Activated T-helper 2 cell treated with anti-CD3 and anti-CD28 coated beads, Interferon-gamma antibody, Interleukin-2, Interleukin-4, amounts not matched to agents 10 μg/mL and 5 μg/mL and 100 μg/mL, durations not matched to agents 14 hours and 24 hours and 36 hours (primary cell): Measurements from ENCODE around the gene TMBIM4. TPM values are rescaled to one million over a fixed set of nuclear protein-coding genes. Genes with fewer than 3 reads are reported as not detected.
"Not testable (repeated sequence)": the region's sequence is repeated elsewhere in the genome, so short reads cannot be mapped to it uniquely, and the experiment has no call there.

Experiments used
- DNase-seq: peaks from one replicate; pipeline ENCODE4 v3.0.0; 2021; ENCODE audit warnings: low spot score
- H3K27ac Mint-ChIP-seq: one replicate; pipeline ENCODE4 v1.8.0; 2021; ENCODE audit warnings: mixed read lengths
- H3K27me3 Mint-ChIP-seq: one replicate; pipeline ENCODE4 v1.8.0; 2021; ENCODE audit warnings: low read depth, mixed read lengths
- H3K36me3 Mint-ChIP-seq: one replicate; pipeline ENCODE4 v1.8.0; 2021; ENCODE audit warnings: low read depth, mixed read lengths
- H3K4me1 Mint-ChIP-seq: one replicate; pipeline ENCODE4 v1.8.0; 2021; ENCODE audit warnings: low read depth, mixed read lengths
- H3K4me3 Mint-ChIP-seq: one replicate; pipeline ENCODE4 v1.8.0; 2021; ENCODE audit warnings: low read depth, mild to moderate bottlenecking, moderate library complexity, mixed read lengths
- H3K9me3 Mint-ChIP-seq: one replicate; pipeline ENCODE4 v1.8.0; 2021; ENCODE audit warnings: mixed read lengths
- intact Hi-C: fragments of 100-400 bp; cut with micrococcal nuclease; formaldehyde crosslinking; loops from one replicate; pipeline ENCODE4 v1.15.1; 2023
- total RNA-seq: library from RNA; stranded (reverse); gene quantifications from 2 replicates; pipeline ENCODE4 v1.2.3, GENCODE V29; 2022

The TMBIM4 gene
- 62.4 and 75.0 TPM in 2 replicates for total RNA-seq

GRCh38 chr12:66169221-66170170 is at the start of gene TMBIM4:
Gene TMBIM4, minus strand, starts transcription at chr12:66169996. Its CDS starts 45 bp downstream, at chr12:66169951.
- peak within 1 kb of the TSS; percentile 91 for H3K4me3 Mint-ChIP-seq
- peaks cover 47% of the 10 kb centered on the region for H3K36me3 Mint-ChIP-seq
- H3K27me3 Mint-ChIP-seq = no peaks in the 10 kb centered on the region
- intact Hi-C loops = loop anchor here (1.0 kb wide), 3 partner anchors 39 to 240 kb away; partner anchors contain the start of genes HELB and LLPH
- DNase-seq = peak; percentile 81
- H3K27ac Mint-ChIP-seq = peak within 1 kb of the TSS; percentile 99
- peaks cover 24% of the 10 kb centered on the region for H3K4me1 Mint-ChIP-seq
- peaks cover 28% of the 10 kb centered on the region for H3K9me3 Mint-ChIP-seq

GRCh38 chr12:66217342-66217917 is 47.6 kb upstream of the TMBIM4 start:
- H3K4me3 Mint-ChIP-seq = no peak overlapping the region
- H3K4me1 Mint-ChIP-seq = peaks cover 2% of the 10 kb centered on the region
- no peak overlapping the region for H3K27ac Mint-ChIP-seq
- no peak for DNase-seq
- intact Hi-C loops = no loop called here
- H3K27me3 Mint-ChIP-seq = peaks cover 16% of the 10 kb centered on the region
- H3K9me3 Mint-ChIP-seq = peaks cover 20% of the 10 kb centered on the region
- peaks cover 5% of the 10 kb centered on the region for H3K36me3 Mint-ChIP-seq

GRCh38 chr12:66213011-66213410 is 43.2 kb upstream of the TMBIM4 start:
- DNase-seq, intact Hi-C loops, H3K27ac Mint-ChIP-seq, H3K4me1 Mint-ChIP-seq, H3K36me3 Mint-ChIP-seq, H3K4me3 Mint-ChIP-seq, H3K9me3 Mint-ChIP-seq: not testable (repeated sequence)
- peaks cover 24% of the 10 kb centered on the region for H3K27me3 Mint-ChIP-seq

GRCh38 chr12:66211573-66211972 is 41.8 kb upstream of the TMBIM4 start:
- H3K27ac Mint-ChIP-seq, H3K4me1 Mint-ChIP-seq, intact Hi-C loops, H3K4me3 Mint-ChIP-seq, H3K36me3 Mint-ChIP-seq, H3K9me3 Mint-ChIP-seq, DNase-seq: not testable (repeated sequence)
- peaks cover 19% of the 10 kb centered on the region for H3K27me3 Mint-ChIP-seq

GRCh38 chr12:66210840-66211239 is 41.0 kb upstream of the TMBIM4 start:
- peaks cover 3% of the 10 kb centered on the region for H3K4me1 Mint-ChIP-seq
- H3K27ac Mint-ChIP-seq = no peak overlapping the region
- intact Hi-C loops = no loop called here
- peaks cover 15% of the 10 kb centered on the region for H3K27me3 Mint-ChIP-seq
- DNase-seq = no peak
- H3K36me3 Mint-ChIP-seq = peaks cover 2% of the 10 kb centered on the region
- no peaks in the 10 kb centered on the region for H3K9me3 Mint-ChIP-seq
- H3K4me3 Mint-ChIP-seq = no peak overlapping the region

- no peak for DNase-seq
- Mint-ChIP-seq H3K27ac (no peak overlapping the region), H3K36me3 (peaks cover 2% of the 10 kb centered on the region), H3K4me3 (no peak overlapping the region), H3K4me1 (peaks cover 14% of the 10 kb centered on the region), H3K27me3 (peaks cover 12% of the 10 kb centered on the region), H3K9me3 (no peaks in the 10 kb centered on the region)
- intact Hi-C loops = no loop called here
These were observed 36.3 kb upstream of the TMBIM4 start for GRCh38 chr12:66206141-66206540.

GRCh38 chr12:66203820-66204219 is 34.0 kb upstream of the TMBIM4 start:
- H3K4me1 Mint-ChIP-seq = peaks cover 14% of the 10 kb centered on the region
- peaks cover 2% of the 10 kb centered on the region for H3K36me3 Mint-ChIP-seq
- peaks cover 8% of the 10 kb centered on the region for H3K9me3 Mint-ChIP-seq
- intact Hi-C loops = no loop called here
- peaks cover 3% of the 10 kb centered on the region for H3K27me3 Mint-ChIP-seq
- no peak for DNase-seq
- no peak overlapping the region for H3K27ac Mint-ChIP-seq
- no peak overlapping the region for H3K4me3 Mint-ChIP-seq

GRCh38 chr12:66199831-66200509 is 30.2 kb upstream of the TMBIM4 start:
- Mint-ChIP-seq H3K27me3 (peaks cover 15% of the 10 kb centered on the region), H3K4me3 (no peak overlapping the region), H3K4me1 (peaks cover 17% of the 10 kb centered on the region), H3K27ac (no peak overlapping the region), H3K9me3 (peaks cover 8% of the 10 kb centered on the region), H3K36me3 (peaks cover 4% of the 10 kb centered on the region)
- no peak for DNase-seq
- intact Hi-C loops = no loop called here

GRCh38 chr12:66199141-66199540 is 29.3 kb upstream of the TMBIM4 start:
- Mint-ChIP-seq H3K4me3 (no peak overlapping the region), H3K4me1 (peaks cover 12% of the 10 kb centered on the region), H3K36me3 (peaks cover 4% of the 10 kb centered on the region), H3K27ac (no peak overlapping the region), H3K27me3 (peaks cover 20% of the 10 kb centered on the region), H3K9me3 (peaks cover 8% of the 10 kb centered on the region)
- no peak for DNase-seq
- intact Hi-C loops = no loop called here

GRCh38 chr12:66197495-66197921 is 27.7 kb upstream of the TMBIM4 start:
- H3K36me3 Mint-ChIP-seq = peaks cover 4% of the 10 kb centered on the region
- H3K4me1 Mint-ChIP-seq = peaks cover 3% of the 10 kb centered on the region
- H3K27ac Mint-ChIP-seq = no peak overlapping the region
- H3K4me3 Mint-ChIP-seq = no peak overlapping the region
- no peak for DNase-seq
- peaks cover 8% of the 10 kb centered on the region for H3K9me3 Mint-ChIP-seq
- peaks cover 26% of the 10 kb centered on the region for H3K27me3 Mint-ChIP-seq
- intact Hi-C loops = no loop called here

- H3K27me3 Mint-ChIP-seq = peaks cover 26% of the 10 kb centered on the region
- intact Hi-C loops = no loop called here
- no peak overlapping the region for H3K27ac Mint-ChIP-seq
- no peak for DNase-seq
- H3K36me3 Mint-ChIP-seq = peaks cover 4% of the 10 kb centered on the region
- no peak overlapping the region for H3K4me3 Mint-ChIP-seq
- H3K9me3 Mint-ChIP-seq = peaks cover 8% of the 10 kb centered on the region
- H3K4me1 Mint-ChIP-seq = peaks cover 3% of the 10 kb centered on the region
These were observed 27.0 kb upstream of the TMBIM4 start for GRCh38 chr12:66196806-66197205.

- intact Hi-C loops = no loop called here
- peaks cover 2% of the 10 kb centered on the region for H3K36me3 Mint-ChIP-seq
- H3K27me3 Mint-ChIP-seq = peaks cover 37% of the 10 kb centered on the region
- no peak for DNase-seq
- H3K9me3 Mint-ChIP-seq = peaks cover 5% of the 10 kb centered on the region
- H3K27ac Mint-ChIP-seq = no peak overlapping the region
- peaks cover 3% of the 10 kb centered on the region for H3K4me1 Mint-ChIP-seq
- no peak overlapping the region for H3K4me3 Mint-ChIP-seq
These were observed 25.4 kb upstream of the TMBIM4 start for GRCh38 chr12:66195242-66195641.
